ENCODE measurements around the gene REV1. TPM values are rescaled to one million over a fixed set of nuclear protein-coding genes. Genes with fewer than 3 reads are reported as not detected.

The REV1 gene
- total and polyA plus RNA-seq, 2 of the 8 experiments (the other 6 are each of a cell fraction or from before 2014, with no cell fraction given) = 16.6 to 34.3 TPM

- TF ChIP-seq MAX (IDR thresholded peaks at IDR 0.05) (no peak), CREB1 (IDR thresholded peaks at IDR 0.05) (no peak), EZH2 (IDR thresholded peaks at IDR 0.05; ENCODE audit: low read depth, low read length, severe bottlenecking) (no peak), CHD1 (IDR thresholded peaks at IDR 0.05; ENCODE audit: low read depth, low read length) (no peak)
Observed at GRCh38 chr2:99450199-99450598, 39.6 kb downstream of the REV1 start (continued).

All from H1 (cell line).